OCI-LY3 (cell line): ENCODE results near the gene MTUS2.

Source experiments
- CTCF ChIP-seq: fragments of 200-600, 300-600 bp; sonication (generic); IDR thresholded peaks from 2 replicates; pipeline ENCODE4 v1.5.1; 2014; ENCODE audit warnings: antibody characterized with exemption, low read length, low read depth
- EZH2phosphoT487 ChIP-seq: fragments of 200-600 bp; shearing (Covaris generic); IDR thresholded peaks from 2 replicates; pipeline ENCODE4 v1.6.1; 2018; ENCODE audit warnings: antibody characterized with exemption, mixed run types, low read depth

- no peak for TF ChIP-seq CTCF
- no peak for TF ChIP-seq EZH2phosphoT487
These were observed 55.9 kb downstream of the MTUS2 start for GRCh38 chr13:28875846-28876615.
